GM12878 (cell line): ENCODE measurements around the gene ZNF678. TPM values are rescaled to one million over a fixed set of nuclear protein-coding genes. Genes with fewer than 3 reads are reported as not detected.

ENCODE experiments used
- ATAC-seq: fragments of 200-7000 bp; cut with Tn5 transposase; 3 replicates; pipeline ENCODE4 v1.9.1; 2020; ENCODE audit warnings: mild to moderate bottlenecking, moderate library complexity
- BruUV-seq: library from RNA; stranded (reverse); fragments of 400-500 nt; replicated peaks from 2 replicates; lab custom pipeline; 2021; lab: Mats Ljungman, UMichigan
- CTCF ChIA-PET: fragments of 300-600 bp; sonication (Branson Sonifier 250); formaldehyde crosslinking; extraction: SDS; loops from one replicate; lab custom pipeline; 2021; ENCODE audit warnings: inconsistent platforms; lab: Yijun Ruan, JAX
- POLR2A ChIA-PET: fragments of 350-600 bp; formaldehyde crosslinking; extraction: SDS; loops from one replicate; lab custom pipeline; 2021; ENCODE audit warnings: inconsistent platforms; lab: Charles Lee
- RAD21 ChIA-PET: fragments of 300-600 bp; sonication (Branson Sonifier 250); formaldehyde crosslinking; loops from one replicate; lab custom pipeline; 2023; ENCODE audit warnings: antibody characterized with exemption; ENCODE audit not compliant: unreplicated experiment; lab: Charles Lee
- SMC1A ChIA-PET: fragments of 300-600 bp; sonication (Branson Sonifier 250); formaldehyde crosslinking; loops from one replicate; lab custom pipeline; 2023; ENCODE audit not compliant: unreplicated experiment, uncharacterized antibody; lab: Charles Lee
- DNase-seq: peaks from one replicate; pipeline ENCODE4 v3.0.0-alpha.2; 2011; ENCODE audit warnings: low read depth, low spot score
- FAIRE-seq: peaks from 3 replicates; lab custom pipeline; 2011; peaks lifted over from hg19 to GRCh38; lab: Jason Lieb, UNC
- H2AFZ ChIP-seq: 2 replicates; pipeline ENCODE4 v1.6.0; 2011; ENCODE audit warnings: low read depth, low read length, control low read depth; ENCODE audit not compliant: control insufficient read depth
- H3K27ac ChIP-seq: 2 replicates; pipeline ENCODE4 v1.5.1; 2011; ENCODE audit warnings: control low read depth; ENCODE audit not compliant: control insufficient read depth, insufficient read depth
- H3K27me3 ChIP-seq, 2 experiments: replicated peaks in 1 of 2; 2 replicates each; pipeline versions ENCODE4 v1.6.0 to v1.6.1; 2011; ENCODE audit warnings: low read length in 1 of 2; ENCODE audit not compliant: control insufficient read depth in 2 of 2, insufficient read depth in 2 of 2
- H3K36me3 ChIP-seq, 2 experiments: 2 replicates each; pipeline ENCODE4 v1.5.1; 2011; ENCODE audit warnings: low read length in 1 of 2; ENCODE audit not compliant: control insufficient read depth in 2 of 2, insufficient read depth in 2 of 2
- H3K4me1 ChIP-seq: 2 replicates; pipeline ENCODE4 v1.6.1; 2011; ENCODE audit warnings: mild to moderate bottlenecking, low read length, moderate library complexity, mixed read lengths; ENCODE audit not compliant: control insufficient read depth, insufficient read depth
- H3K4me2 ChIP-seq: 2 replicates; pipeline ENCODE4 v1.6.0; 2011; ENCODE audit warnings: control low read depth; ENCODE audit not compliant: control insufficient read depth, insufficient read depth
- H3K4me3 ChIP-seq: fragments of 200-600 bp; sonication (generic); 2 replicates; pipeline ENCODE4 v1.5.1; 2016
- H3K79me2 ChIP-seq: 2 replicates; pipeline ENCODE4 v1.6.0; 2011; ENCODE audit warnings: low read length; ENCODE audit not compliant: control insufficient read depth, insufficient read depth
- H3K9ac ChIP-seq: 2 replicates; pipeline ENCODE4 v1.8.0; 2011; ENCODE audit warnings: low read length, control low read depth, mixed read lengths; ENCODE audit not compliant: control insufficient read depth, insufficient read depth
- H3K9me3 ChIP-seq: replicated peaks from 3 replicates; pipeline ENCODE4 v1.5.1; 2011; ENCODE audit warnings: mild to moderate bottlenecking, low read length; ENCODE audit not compliant: control insufficient read depth, insufficient read depth
- H4K20me1 ChIP-seq: 2 replicates; pipeline ENCODE4 v1.6.0; 2011; ENCODE audit not compliant: control insufficient read depth, insufficient read depth
- BACH1 ChIP-seq: fragments of 450-650 bp; IDR thresholded peaks from 2 replicates; pipeline ENCODE4 v1.6.1; 2017; ENCODE audit warnings: mild to moderate bottlenecking, borderline replicate concordance
- CBX3 ChIP-seq: fragments of 200-600 bp; sonication (generic); IDR thresholded peaks from 2 replicates; pipeline ENCODE4 v1.6.1; 2016; ENCODE audit warnings: low read depth, borderline replicate concordance
- CHD2 ChIP-seq: IDR thresholded peaks from 2 replicates; pipeline ENCODE4 v1.6.1; 2011; ENCODE audit warnings: low read depth, low read length, improper control_type of control experiment, borderline replicate concordance
- CHD4 ChIP-seq: fragments of 200-600 bp; sonication (generic); IDR thresholded peaks from 2 replicates; pipeline ENCODE4 v1.6.1; 2016; ENCODE audit warnings: mild to moderate bottlenecking
- CREM ChIP-seq: IDR thresholded peaks from 2 replicates; pipeline ENCODE4 v1.6.1; 2014; ENCODE audit warnings: antibody characterized with exemption, low read depth
- ELK1 ChIP-seq: IDR thresholded peaks from 2 replicates; pipeline ENCODE4 v1.6.1; 2012; ENCODE audit warnings: low read depth, low read length, improper control_type of control experiment
- FOS ChIP-seq: IDR thresholded peaks from 3 replicates; pipeline ENCODE4 v1.6.1; 2011; ENCODE audit warnings: borderline replicate concordance; ENCODE audit not compliant: insufficient read length; ENCODE audit errors: extremely low read depth
- HDAC6 ChIP-seq: fragments of 200-600 bp; sonication (generic); IDR thresholded peaks from one replicate; pipeline ENCODE4 v1.8.0; 2017; ENCODE audit warnings: antibody characterized with exemption; ENCODE audit not compliant: unreplicated experiment
- JUND ChIP-seq: IDR thresholded peaks from 2 replicates; pipeline ENCODE4 v1.6.1; 2012; ENCODE audit warnings: low read depth, mild to moderate bottlenecking, low read length, improper control_type of control experiment, moderate library complexity
- KAT2A ChIP-seq: conservative IDR thresholded peaks from 2 replicates; pipeline ENCODE4 v1.6.1; 2011; ENCODE audit warnings: low read depth, low read length; ENCODE audit not compliant: control insufficient read depth
- KDM1A ChIP-seq: fragments of 200-600 bp; sonication (generic); IDR thresholded peaks from 2 replicates; pipeline ENCODE4 v1.6.1; 2016; ENCODE audit warnings: borderline replicate concordance
- LARP7 ChIP-seq: fragments of 450-650 bp; IDR thresholded peaks from 2 replicates; pipeline ENCODE4 v1.6.1; 2017; ENCODE audit warnings: mild to moderate bottlenecking
- MEF2A ChIP-seq: IDR thresholded peaks from 2 replicates; pipeline ENCODE4 v1.6.1; 2011; ENCODE audit warnings: low read depth, mild to moderate bottlenecking, low read length, moderate library complexity; ENCODE audit not compliant: insufficient read depth
- NFIC ChIP-seq: IDR thresholded peaks from 2 replicates; pipeline ENCODE4 v1.6.1; 2012; ENCODE audit warnings: low read depth, mild to moderate bottlenecking, inconsistent platforms, low read length, moderate library complexity
- NRF1 ChIP-seq: conservative IDR thresholded peaks from 2 replicates; pipeline ENCODE4 v1.6.1; 2011; ENCODE audit warnings: mild to moderate bottlenecking, low read depth, low read length, improper control_type of control experiment
- POLR2A ChIP-seq: IDR thresholded peaks from 2 replicates; pipeline ENCODE4 v1.6.1; 2011; ENCODE audit warnings: low read depth, mild to moderate bottlenecking, low read length
- RAD21 ChIP-seq: IDR thresholded peaks from 2 replicates; pipeline ENCODE4 v1.6.1; 2011; ENCODE audit warnings: mild to moderate bottlenecking, low read depth, low read length, moderate library complexity; ENCODE audit not compliant: insufficient read depth
- RAD51 ChIP-seq: fragments of 450-650 bp; IDR thresholded peaks from 2 replicates; pipeline ENCODE4 v1.6.1; 2016; ENCODE audit warnings: moderate library complexity, mild to moderate bottlenecking, inconsistent platforms
- RELA ChIP-seq: fragments of 450-650 bp; IDR thresholded peaks from 2 replicates; pipeline ENCODE4 v1.8.0; 2014; ENCODE audit warnings: borderline replicate concordance; ENCODE audit not compliant: partially characterized antibody
- SIX5 ChIP-seq: IDR thresholded peaks from 2 replicates; pipeline ENCODE4 v1.6.1; 2011; ENCODE audit warnings: mild to moderate bottlenecking, low read depth, low read length, moderate library complexity; ENCODE audit not compliant: severe bottlenecking
- YY1 ChIP-seq: IDR thresholded peaks from 2 replicates; pipeline ENCODE4 v1.6.1; 2011; ENCODE audit warnings: low read depth, mild to moderate bottlenecking, low read length
- ZNF274 ChIP-seq: IDR thresholded peaks from one replicate; pipeline ENCODE4 v1.8.0; 2011; ENCODE audit not compliant: insufficient read length, insufficient read depth
- WGBS: methylation state at CpG from one replicate; pipeline ENCODE4 v1.1.6; 2016; ENCODE audit warnings: low lambda C conversion rate; ENCODE audit not compliant: insufficient replicate concordance, insufficient coverage; ENCODE audit errors: missing lambda C conversion rate; 5-methylcytosine and 5-hydroxymethylcytosine counted together
- in situ Hi-C: fragments of 300-500 bp; cut with MboI; formaldehyde crosslinking; loops from 9 replicates; pipeline ENCODE4 v1.14.3; 2018; ENCODE audit warnings: mixed read lengths
- intact Hi-C: fragments of 100-400 bp; cut with micrococcal nuclease; formaldehyde crosslinking; loops from one replicate; pipeline ENCODE4 v1.14.2; 2022; ENCODE audit not compliant: unreplicated experiment
- polyA plus RNA-seq, 11 experiments: library from polyadenylated mRNA; depleted of rRNA in 4 of 11; unstranded in 6 of 11; stranded (reverse) in 5 of 11; fragments of >200 nt; fragmentation: Nextera tagmentation in 4 of 11; fragmentation: Illumina TruSeq in 1 of 11; extraction: Ambion mirVana in 4 of 11; extraction: Trizol in 1 of 11; gene quantifications; 1 replicate in 1 of 11; 2 replicates in 10 of 11; pipeline versions ENCODE4 v1.2.1 to v1.2.3, GENCODE V29; 2011 to 2016; ENCODE audit warnings: inconsistent platforms in 2 of 11, missing spikeins in 2 of 11, low read depth in 1 of 11
- total RNA-seq, 4 experiments: library from RNA; depleted of rRNA in 3 of 4; stranded (reverse); fragments of >200 nt in 3 of 4; fragmentation: Illumina TruSeq in 1 of 4; extraction: Trizol in 1 of 4; gene quantifications; 2 replicates each; pipeline versions ENCODE4 v1.2.1 to v1.2.3, GENCODE V29; 2013 to 2021

ZNF678 gene
- total and polyA plus RNA-seq, 10 of the 15 experiments (the other 5 are each of a cell fraction or from before 2014, with no cell fraction given) = 1.4 to 10.4 (median 3.5) TPM

- TF ChIP-seq SIX5 (no peak), NRF1 (no peak), FOS (no peak), LARP7 (no peak), NFIC (no peak), CHD2 (no peak)
- no peak for FAIRE-seq
- Histone ChIP-seq H3K36me3 (no peaks in the 10 kb centered on the region; a peak in 1 of 4 replicates), H3K4me2 (no peak overlapping the region), H3K27ac (no peak overlapping the region), H3K79me2 (no peaks in the 10 kb centered on the region), H3K4me1 (no peaks in the 10 kb centered on the region), H3K4me3 (no peak overlapping the region), H2AFZ (no peak overlapping the region), H4K20me1 (no peaks in the 10 kb centered on the region), H3K9ac (no peak overlapping the region), H3K27me3 (no peaks in the 10 kb centered on the region), H3K9me3 (peaks cover 19% of the 10 kb centered on the region; the same call in 2 of the 3 replicates)
- no peak for ATAC-seq
- no peak for DNase-seq
- 91% methylated on average over 13 of the region's 13 CpGs for WGBS
- ChIA-PET CTCF (no interaction called here), RAD21 (no interaction called here), POLR2A (no interaction called here), SMC1A (no interaction called here)
- in situ Hi-C loops (no loop called here), intact Hi-C loops (no loop called here)
- no TSS peak for BruUV-seq
These were observed 69.0 kb downstream of the ZNF678 start for GRCh38 chr1:227632325-227632724.

GRCh38 chr1:227635596-227635995, 72.2 kb downstream of the ZNF678 start:
- FAIRE-seq = no peak
- Histone ChIP-seq H4K20me1 (no peaks in the 10 kb centered on the region), H3K27me3 (no peaks in the 10 kb centered on the region), H3K4me3 (no peak overlapping the region), H3K4me2 (no peak overlapping the region), H3K9ac (no peak overlapping the region), H3K4me1 (no peaks in the 10 kb centered on the region), H2AFZ (no peak overlapping the region), H3K9me3 (peaks cover 26% of the 10 kb centered on the region; the same call in 2 of the 3 replicates), H3K79me2 (no peaks in the 10 kb centered on the region), H3K27ac (no peak overlapping the region), H3K36me3 (no peaks in the 10 kb centered on the region; a peak in 1 of 4 replicates)
- BruUV-seq = no TSS peak
- no peak for DNase-seq
- intact Hi-C loops = no loop called here
- ChIA-PET RAD21 (no interaction called here), SMC1A (no interaction called here), CTCF (interaction anchor here (0.7 kb wide), 1 partner anchor 34 kb away, joined by 3 read pairs; no protein-coding TSS in a partner anchor), POLR2A (no interaction called here)
- in situ Hi-C loops = no loop called here
- no peak for ATAC-seq
- WGBS = 96% methylated on average over 7 of the region's 9 CpGs
- TF ChIP-seq YY1 = no peak
- no peak for TF ChIP-seq KAT2A
- no peak for TF ChIP-seq POLR2A
- TF ChIP-seq RAD51 = no peak
- no peak for TF ChIP-seq HDAC6
- TF ChIP-seq CBX3 = no peak
- no peak for TF ChIP-seq RELA
- TF ChIP-seq ZNF274 = no peak
- TF ChIP-seq JUND = no peak
- no peak for TF ChIP-seq KDM1A
- TF ChIP-seq RAD21 = no peak
- TF ChIP-seq CHD4 = no peak
- no peak for TF ChIP-seq ELK1
- no peak for TF ChIP-seq CREM
- no peak for TF ChIP-seq BACH1
- TF ChIP-seq MEF2A = no peak
